Heart left ventricle (tissue), 13 donors: ENCODE data around the gene AGPAT1.

Source experiments
- CTCF ChIP-seq, 12 donors: fragments of 200-600 bp; sonication (generic) in 4 of 12; IDR thresholded peaks; one replicate each; pipeline versions ENCODE4 v1.5.0 to v1.8.0; 2018 to 2022; ENCODE audit warnings: antibody characterized with exemption in 12 of 12, mild to moderate bottlenecking in 5 of 12
- POLR2A ChIP-seq, 2 donors: fragments of 450-650 bp; IDR thresholded peaks; one replicate each; pipeline ENCODE4 v1.6.1; 2017; ENCODE audit warnings: antibody characterized with exemption in 2 of 2, mild to moderate bottlenecking in 2 of 2, moderate library complexity in 2 of 2
- donor health status: ischemic (EF 13 %, LVEDD 7.1; RV severe dilation, severe dysfunction).
- donor health status: DM: no; HTN: yes; CAD: no.
- donor health status: DM: no; HTN: no; CAD: no.
- donor health status: ischemic (EF 25% LVEDD 6.9; RV normal size, moderate dysfunction).
- donor health status: ischemic (EF 25% LVEDD 5.7; RV mildly dilated, moderate dysfunction).
- donor health status: ischemic (EF 35%, LVEDD 5.7; RV mildly dilated, moderate dysfunction).
- donor health status: nonischemic (EF 11% LVEDD 7.7; RV severe dilation, severe dysfunction).
- donor health status: DM: yes; HTN: yes; CAD: no.
- donor health status: PGD.
- donor health status: ischemic (EF 29% LVEDD 5.4; RV normal size, mild dysfunction).
- donor health status: nonischemic (EF 23%, LVEDD 6.1; RV moderate dilation, normal function).

GRCh38 chr6:32167154-32167760 lies 8.6 kb downstream of the AGPAT1 start:
- TF ChIP-seq CTCF (IDR thresholded peaks at IDR 0.05), result no peak
- no peak for TF ChIP-seq POLR2A (IDR thresholded peaks at IDR 0.05)
